GM21360 (cell line): ENCODE measurements around the gene TMEM223.
"Not testable (repeated sequence)": the region's sequence is repeated elsewhere in the genome, so short reads cannot be mapped to it uniquely, and the experiment has no call there.

Experiments
- ATAC-seq: cut with Tn5 transposase; IDR thresholded peaks from one replicate; pipeline ENCODE4 v1.9.1; 2021; ENCODE audit warnings: mild to moderate bottlenecking, moderate library complexity; ENCODE audit not compliant: unreplicated experiment

The TMEM223 gene

GRCh38 chr11:62755086-62755615 lies 36.7 kb downstream of the TMEM223 start:
- ATAC-seq = no peak

- peak; percentile 92 for ATAC-seq
These were observed 37.8 kb downstream of the TMEM223 start, which contains the start of gene ZBTB3 for GRCh38 chr11:62753736-62754603. ZBTB3 (minus strand) TSS chr11:62754160; CDS start chr11:62753664, 496 bp downstream.

GRCh38 chr11:62752994-62753735 lies 38.6 kb downstream of the TMEM223 start:
- no peak for ATAC-seq

GRCh38 chr11:62752177-62752785 lies 39.5 kb downstream of the TMEM223 start:
- ATAC-seq = no peak

GRCh38 chr11:62749931-62750330 lies 41.9 kb downstream of the TMEM223 start:
- not testable (repeated sequence) for ATAC-seq

- ATAC-seq = no peak
These were observed 44.2 kb downstream of the TMEM223 start for GRCh38 chr11:62747475-62748160.
